Measurements from ENCODE around the gene DACT2.
"Not testable (repeated sequence)": the region's sequence is repeated elsewhere in the genome, so short reads cannot be mapped to it uniquely, and the experiment has no call there.

Gene DACT2

GRCh38 chr6:168318579-168319278, 848 bp downstream of the DACT2 start:
- no peak for DNase-seq (ENCODE audit: low read depth)

GRCh38 chr6:168318090-168318489, 1.5 kb downstream of the DACT2 start:
- no peak for DNase-seq (ENCODE audit: low read depth)

- DNase-seq (ENCODE audit: low read depth) = no peak
Observed at GRCh38 chr6:168315596-168315995, 4.0 kb downstream of the DACT2 start.

- no peak for DNase-seq (ENCODE audit: low read depth)
Observed at GRCh38 chr6:168314948-168315347, 4.6 kb downstream of the DACT2 start.

- no peak for DNase-seq (ENCODE audit: low read depth)
Observed at GRCh38 chr6:168314021-168314420, 5.6 kb downstream of the DACT2 start.

GRCh38 chr6:168313431-168314011, 6.1 kb downstream of the DACT2 start:
- no peak for DNase-seq (ENCODE audit: low read depth)

GRCh38 chr6:168312125-168312507, 7.5 kb downstream of the DACT2 start:
- not testable (repeated sequence) for DNase-seq (ENCODE audit: low read depth)

- no peak for DNase-seq (ENCODE audit: low read depth)
Observed at GRCh38 chr6:168311410-168312124, 8.0 kb downstream of the DACT2 start.

GRCh38 chr6:168310945-168311344, 8.6 kb downstream of the DACT2 start:
- DNase-seq (ENCODE audit: low read depth) = no peak

- DNase-seq (ENCODE audit: low read depth) = no peak
Observed at GRCh38 chr6:168310403-168310802, 9.2 kb downstream of the DACT2 start.

GRCh38 chr6:168309997-168310396, 9.6 kb downstream of the DACT2 start:
- DNase-seq (ENCODE audit: low read depth) = no peak

GRCh38 chr6:168309183-168309582, 10.4 kb downstream of the DACT2 start:
- no peak for DNase-seq (ENCODE audit: low read depth)

GRCh38 chr6:168308390-168309144, 11.0 kb downstream of the DACT2 start:
- no peak for DNase-seq (ENCODE audit: low read depth)

GRCh38 chr6:168307695-168308021, 11.9 kb downstream of the DACT2 start:
- no peak for DNase-seq (ENCODE audit: low read depth)

GRCh38 chr6:168307015-168307694, 12.4 kb downstream of the DACT2 start:
- DNase-seq (ENCODE audit: low read depth) = no peak

- no peak for DNase-seq (ENCODE audit: low read depth)
Observed at GRCh38 chr6:168305863-168306262, 13.7 kb downstream of the DACT2 start.

- DNase-seq (ENCODE audit: low read depth) = no peak
Observed at GRCh38 chr6:168305096-168305749, 14.4 kb downstream of the DACT2 start.

GRCh38 chr6:168304752-168305015, 14.9 kb downstream of the DACT2 start:
- DNase-seq (ENCODE audit: low read depth) = no peak

- DNase-seq (ENCODE audit: low read depth) = no peak
Observed at GRCh38 chr6:168303982-168304751, 15.4 kb downstream of the DACT2 start.

GRCh38 chr6:168302534-168302933, 17.0 kb downstream of the DACT2 start:
- DNase-seq (ENCODE audit: low read depth) = no peak

All from iris pigment epithelial cell (primary cell).